Endothelial cell of umbilical vein (primary cell): ENCODE data around the gene NHLRC4.

Source experiments
- EZH2 ChIP-seq: IDR thresholded peaks from 2 replicates; pipeline ENCODE4 v1.6.1; 2012; ENCODE audit warnings: borderline replicate concordance, low read depth, mild to moderate bottlenecking, moderate library complexity, low read length, inconsistent platforms; ENCODE audit not compliant: severe bottlenecking
- FOS ChIP-seq: IDR thresholded peaks from 2 replicates; pipeline ENCODE4 v1.6.1; 2011; ENCODE audit warnings: mild to moderate bottlenecking, low read length, moderate library complexity, borderline replicate concordance; ENCODE audit not compliant: insufficient read depth
- GATA2 ChIP-seq: IDR thresholded peaks from 2 replicates; pipeline ENCODE4 v1.7.0; 2011; ENCODE audit warnings: low read depth, mild to moderate bottlenecking, moderate library complexity, mixed read lengths, low read length; ENCODE audit not compliant: insufficient read length, insufficient read depth
- JUN ChIP-seq: IDR thresholded peaks from 2 replicates; pipeline ENCODE4 v1.6.1; 2011; ENCODE audit warnings: borderline replicate concordance, low read depth; ENCODE audit not compliant: insufficient read length, insufficient read depth
- MYC ChIP-seq: IDR thresholded peaks from one replicate; pipeline ENCODE4 v1.6.1; 2011; ENCODE audit warnings: mild to moderate bottlenecking, low read depth, low read length
- POLR2A ChIP-seq: IDR thresholded peaks from 2 replicates; pipeline ENCODE4 v1.6.1; 2012; ENCODE audit warnings: low read depth, mild to moderate bottlenecking, control low read depth, low read length
- POLR2AphosphoS5 ChIP-seq: IDR thresholded peaks from 2 replicates; pipeline ENCODE4 v1.6.1; 2012; ENCODE audit warnings: low read depth, mild to moderate bottlenecking, control low read depth, low read length, moderate library complexity; ENCODE audit not compliant: insufficient read depth
- TF ChIP-seq, protein P1 (sequence below): IDR thresholded peaks from 2 replicates; pipeline ENCODE4 v1.6.1; 2011; ENCODE audit not compliant: insufficient read depth, insufficient read length
- TF ChIP-seq, protein P2 (sequence below), 2 donors: IDR thresholded peaks; 1 replicate in 1 of 2; 2 replicates in 1 of 2; pipeline ENCODE4 v1.5.1; 2011; ENCODE audit warnings: low read length in 2 of 2, mild to moderate bottlenecking in 2 of 2, moderate library complexity in 2 of 2, control low read depth in 1 of 2, inconsistent platforms in 1 of 2, low read depth in 1 of 2; ENCODE audit not compliant: insufficient read depth in 1 of 2; ENCODE audit errors: extremely low read depth in 1 of 2

DNA sequence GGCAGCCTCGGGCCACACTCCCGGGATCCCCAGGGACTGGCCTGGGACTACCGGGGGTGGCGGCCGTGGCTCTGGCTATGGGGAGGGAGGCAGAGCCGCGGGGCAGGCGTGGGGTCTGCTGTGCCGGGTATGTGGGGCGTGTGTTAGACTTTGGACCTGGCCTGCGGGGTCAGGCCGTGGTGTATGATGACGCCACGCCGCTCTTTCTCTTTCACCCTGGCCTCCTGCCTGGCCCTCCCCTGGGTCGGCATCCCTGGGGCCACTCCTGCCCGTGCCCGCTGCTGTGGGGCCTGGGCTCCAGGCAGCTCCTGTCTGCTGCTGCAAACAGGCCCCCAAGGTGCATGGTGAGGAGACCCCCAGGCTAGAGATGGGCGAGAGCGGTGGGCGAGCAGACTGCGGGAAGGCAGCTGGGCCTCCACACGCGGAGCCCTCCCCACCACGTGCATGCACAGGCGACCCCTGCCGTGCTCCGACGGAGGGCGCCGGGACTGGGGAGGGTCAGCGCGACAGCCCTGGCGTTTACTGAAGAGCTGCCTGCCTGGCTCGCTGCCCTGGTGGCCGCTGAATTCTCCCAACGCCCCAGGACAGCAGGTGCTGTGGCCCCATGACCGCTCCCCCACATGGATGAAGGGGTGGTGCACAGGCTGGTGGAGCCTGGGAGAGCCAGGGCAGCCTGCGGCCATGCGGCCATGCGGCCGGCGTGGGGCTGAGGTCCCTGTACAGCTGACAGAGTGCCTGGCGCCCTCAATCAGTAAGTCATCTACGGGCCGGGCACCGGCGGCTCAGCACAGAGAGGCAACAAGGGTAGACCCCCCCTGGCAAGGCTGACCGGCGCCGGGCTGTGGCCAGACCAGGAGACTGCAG is 23.3 kb upstream of the NHLRC4 start:
- TF ChIP-seq, protein P1, sequence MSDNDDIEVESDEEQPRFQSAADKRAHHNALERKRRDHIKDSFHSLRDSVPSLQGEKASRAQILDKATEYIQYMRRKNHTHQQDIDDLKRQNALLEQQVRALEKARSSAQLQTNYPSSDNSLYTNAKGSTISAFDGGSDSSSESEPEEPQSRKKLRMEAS = no peak
- TF ChIP-seq, protein P2, sequence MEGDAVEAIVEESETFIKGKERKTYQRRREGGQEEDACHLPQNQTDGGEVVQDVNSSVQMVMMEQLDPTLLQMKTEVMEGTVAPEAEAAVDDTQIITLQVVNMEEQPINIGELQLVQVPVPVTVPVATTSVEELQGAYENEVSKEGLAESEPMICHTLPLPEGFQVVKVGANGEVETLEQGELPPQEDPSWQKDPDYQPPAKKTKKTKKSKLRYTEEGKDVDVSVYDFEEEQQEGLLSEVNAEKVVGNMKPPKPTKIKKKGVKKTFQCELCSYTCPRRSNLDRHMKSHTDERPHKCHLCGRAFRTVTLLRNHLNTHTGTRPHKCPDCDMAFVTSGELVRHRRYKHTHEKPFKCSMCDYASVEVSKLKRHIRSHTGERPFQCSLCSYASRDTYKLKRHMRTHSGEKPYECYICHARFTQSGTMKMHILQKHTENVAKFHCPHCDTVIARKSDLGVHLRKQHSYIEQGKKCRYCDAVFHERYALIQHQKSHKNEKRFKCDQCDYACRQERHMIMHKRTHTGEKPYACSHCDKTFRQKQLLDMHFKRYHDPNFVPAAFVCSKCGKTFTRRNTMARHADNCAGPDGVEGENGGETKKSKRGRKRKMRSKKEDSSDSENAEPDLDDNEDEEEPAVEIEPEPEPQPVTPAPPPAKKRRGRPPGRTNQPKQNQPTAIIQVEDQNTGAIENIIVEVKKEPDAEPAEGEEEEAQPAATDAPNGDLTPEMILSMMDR (IDR thresholded peaks at IDR 0.05; ENCODE audit: extremely low read depth in 1 of 2, insufficient read depth in 1 of 2, low read depth in 1 of 2, low read length in 2 of 2) = no peak
- TF ChIP-seq MYC (no peak), EZH2 (no peak), FOS (no peak), POLR2A (no peak), POLR2AphosphoS5 (no peak), GATA2 (no peak), JUN (no peak)
